RWPE2 (cell line): ENCODE measurements around the gene PPARA.

Source experiments
- ATAC-seq: fragments of 200-7000 bp; cut with Tn5 transposase; 3 replicates; pipeline ENCODE4 v1.9.1; 2021; ENCODE audit warnings: low read depth
- DNase-seq: peaks from one replicate; pipeline ENCODE4 v3.0.0-alpha.2; 2020; ENCODE audit warnings: low spot score
- H3K27ac ChIP-seq: fragments of 450-650 bp; 2 replicates; pipeline ENCODE4 v1.5.1; 2017; ENCODE audit warnings: mild to moderate bottlenecking; ENCODE audit not compliant: poor library complexity, severe bottlenecking
- H3K27me3 ChIP-seq: fragments of 250-450 bp; sonication (Bioruptor Pico); 2 replicates; pipeline ENCODE4 v1.5.1; 2021; ENCODE audit warnings: mild to moderate bottlenecking, moderate library complexity; ENCODE audit not compliant: insufficient read depth, poor library complexity, severe bottlenecking
- H3K36me3 ChIP-seq: fragments of 250-450 bp; sonication (Bioruptor Pico); 2 replicates; pipeline ENCODE4 v1.5.1; 2020; ENCODE audit warnings: low read depth, mild to moderate bottlenecking, moderate library complexity
- H3K4me1 ChIP-seq: fragments of 250-450 bp; sonication (Bioruptor Pico); 2 replicates; pipeline ENCODE4 v1.5.1; 2021; ENCODE audit warnings: mild to moderate bottlenecking, moderate library complexity; ENCODE audit not compliant: insufficient read depth, poor library complexity, severe bottlenecking
- H3K4me3 ChIP-seq: fragments of 250-450 bp; sonication (Bioruptor Pico); 2 replicates; pipeline ENCODE4 v1.5.1; 2021; ENCODE audit warnings: mild to moderate bottlenecking, moderate library complexity; ENCODE audit not compliant: severe bottlenecking
- H3K9me3 ChIP-seq: fragments of 250-450 bp; sonication (Bioruptor Pico); 2 replicates; pipeline ENCODE4 v1.5.1; 2021; ENCODE audit warnings: mild to moderate bottlenecking, moderate library complexity; ENCODE audit not compliant: severe bottlenecking
- TF ChIP-seq, protein P1 (sequence below): fragments of 450-650 bp; IDR thresholded peaks from one replicate; pipeline ENCODE4 v1.5.1; 2017; ENCODE audit warnings: mild to moderate bottlenecking, moderate library complexity; ENCODE audit not compliant: poor library complexity, severe bottlenecking

The PPARA gene

GRCh38 chr22:46234969-46235368 is 84.6 kb downstream of the PPARA start:
- no peaks in the 10 kb centered on the region for H3K27me3 ChIP-seq
- H3K9me3 ChIP-seq, result no peaks in the 10 kb centered on the region
- no peaks in the 10 kb centered on the region for H3K4me1 ChIP-seq
- H3K4me3 ChIP-seq, result no peak overlapping the region
- no peak overlapping the region for H3K27ac ChIP-seq
- DNase-seq (no peak), ATAC-seq (no peak)
- TF ChIP-seq, protein P1, sequence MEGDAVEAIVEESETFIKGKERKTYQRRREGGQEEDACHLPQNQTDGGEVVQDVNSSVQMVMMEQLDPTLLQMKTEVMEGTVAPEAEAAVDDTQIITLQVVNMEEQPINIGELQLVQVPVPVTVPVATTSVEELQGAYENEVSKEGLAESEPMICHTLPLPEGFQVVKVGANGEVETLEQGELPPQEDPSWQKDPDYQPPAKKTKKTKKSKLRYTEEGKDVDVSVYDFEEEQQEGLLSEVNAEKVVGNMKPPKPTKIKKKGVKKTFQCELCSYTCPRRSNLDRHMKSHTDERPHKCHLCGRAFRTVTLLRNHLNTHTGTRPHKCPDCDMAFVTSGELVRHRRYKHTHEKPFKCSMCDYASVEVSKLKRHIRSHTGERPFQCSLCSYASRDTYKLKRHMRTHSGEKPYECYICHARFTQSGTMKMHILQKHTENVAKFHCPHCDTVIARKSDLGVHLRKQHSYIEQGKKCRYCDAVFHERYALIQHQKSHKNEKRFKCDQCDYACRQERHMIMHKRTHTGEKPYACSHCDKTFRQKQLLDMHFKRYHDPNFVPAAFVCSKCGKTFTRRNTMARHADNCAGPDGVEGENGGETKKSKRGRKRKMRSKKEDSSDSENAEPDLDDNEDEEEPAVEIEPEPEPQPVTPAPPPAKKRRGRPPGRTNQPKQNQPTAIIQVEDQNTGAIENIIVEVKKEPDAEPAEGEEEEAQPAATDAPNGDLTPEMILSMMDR, result no peak
- H3K36me3 ChIP-seq, result no peaks in the 10 kb centered on the region

- ATAC-seq (no peak), DNase-seq (no peak)
- Histone ChIP-seq H3K27me3 (no peaks in the 10 kb centered on the region), H3K9me3 (no peaks in the 10 kb centered on the region), H3K4me3 (no peak overlapping the region), H3K36me3 (no peaks in the 10 kb centered on the region), H3K4me1 (no peaks in the 10 kb centered on the region), H3K27ac (no peak overlapping the region)
- TF ChIP-seq, protein P1, result no peak
Observed at GRCh38 chr22:46237453-46238124, 87.3 kb downstream of the PPARA start.

GRCh38 chr22:46238541-46238940 is 88.2 kb downstream of the PPARA start:
- Histone ChIP-seq H3K4me3 (no peak overlapping the region), H3K4me1 (no peaks in the 10 kb centered on the region), H3K27ac (no peak overlapping the region), H3K27me3 (no peaks in the 10 kb centered on the region), H3K9me3 (no peaks in the 10 kb centered on the region), H3K36me3 (peaks cover 4% of the 10 kb centered on the region; the same call in 1 of the 2 replicates)
- ATAC-seq (no peak), DNase-seq (no peak)
- TF ChIP-seq, protein P1, result no peak

DNA sequence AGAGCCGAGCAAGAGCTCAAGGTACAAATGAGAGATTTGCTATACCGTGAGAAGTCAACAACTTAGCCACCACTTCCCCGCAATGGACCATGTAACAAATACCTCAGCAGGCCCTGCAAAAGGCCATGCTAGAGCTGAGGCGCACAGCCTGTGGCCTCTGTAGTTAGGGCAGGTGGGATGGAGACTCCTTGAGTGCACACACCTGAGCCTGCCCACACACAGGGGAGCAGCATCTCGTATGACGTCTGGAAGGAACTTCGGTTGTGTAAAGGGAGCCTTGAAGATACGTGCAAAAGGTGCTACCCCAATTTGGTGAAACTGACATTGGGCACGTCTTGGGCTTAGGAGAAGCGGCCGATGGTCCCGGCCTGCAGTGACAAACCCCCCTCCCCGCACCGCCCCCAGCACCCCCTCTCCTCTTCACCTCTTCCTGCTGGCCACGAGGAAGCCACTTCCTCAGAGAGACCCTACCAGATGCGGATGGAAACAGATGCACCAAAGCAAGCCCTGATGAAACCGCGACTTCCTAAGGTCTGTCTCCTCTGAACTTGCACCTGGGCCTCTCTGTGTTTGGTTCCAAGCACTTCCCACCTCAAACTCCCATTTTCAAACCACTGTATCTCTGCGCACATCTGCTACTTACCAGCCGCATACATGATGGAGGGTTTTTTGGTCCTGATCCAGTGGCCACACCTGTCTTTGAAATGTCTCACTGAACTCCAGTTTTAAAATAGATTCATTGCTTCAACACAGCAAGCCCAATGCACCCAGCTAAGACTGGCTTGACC is 89.1 kb downstream of the PPARA start:
- H3K4me1 ChIP-seq, result no peaks in the 10 kb centered on the region
- DNase-seq (no peak), ATAC-seq (no peak)
- H3K9me3 ChIP-seq, result no peaks in the 10 kb centered on the region
- H3K36me3 ChIP-seq, result peaks cover 4% of the 10 kb centered on the region; the same call in 1 of the 2 replicates
- TF ChIP-seq, protein P1, result no peak
- H3K27me3 ChIP-seq, result no peaks in the 10 kb centered on the region
- no peak overlapping the region for H3K4me3 ChIP-seq
- no peak overlapping the region for H3K27ac ChIP-seq
